Prostate gland (tissue), 2 donors: ENCODE results near the gene AGGF1. TPM values are rescaled to one million over a fixed set of nuclear protein-coding genes. Genes with fewer than 3 reads are reported as not detected.

ENCODE experiments used
- DNase-seq: peaks from one replicate; pipeline ENCODE4 v3.0.0-alpha.2; 2019; ENCODE audit warnings: low spot score
- H3K27ac ChIP-seq, 2 donors: fragments of 200-600 bp; sonication (generic); 2 replicates each; pipeline ENCODE4 v1.5.1; 2017 to 2019
- H3K27me3 ChIP-seq: fragments of 200-600 bp; sonication (generic); replicated peaks from 2 replicates; pipeline ENCODE4 v1.5.1; 2019; ENCODE audit not compliant: insufficient read depth
- H3K36me3 ChIP-seq, 2 donors: fragments of 200-600 bp; sonication (generic); 1 replicate in 1 of 2; 2 replicates in 1 of 2; pipeline versions ENCODE4 v1.5.1 to v1.8.1; 2017 to 2019
- H3K4me1 ChIP-seq: fragments of 200-600 bp; sonication (generic); replicated peaks from 2 replicates; pipeline ENCODE4 v1.5.1; 2019
- H3K4me3 ChIP-seq, 2 donors: fragments of 200-600 bp; sonication (generic); 2 replicates each; pipeline ENCODE4 v1.5.1; 2017 to 2019
- H3K9me3 ChIP-seq: fragments of 200-600 bp; sonication (generic); 2 replicates; pipeline ENCODE4 v1.5.1; 2017
- CTCF ChIP-seq, 4 experiments: fragments of 200-600 bp in 2 of 4; fragments of 450-650 bp in 2 of 4; sonication (generic) in 2 of 4; IDR thresholded peaks; 1 replicate in 3 of 4; 2 replicates in 1 of 4; pipeline ENCODE4 v1.5.1; 2016 to 2019; ENCODE audit warnings: antibody characterized with exemption in 4 of 4, mild to moderate bottlenecking in 2 of 4, moderate library complexity in 2 of 4
- POLR2A ChIP-seq: fragments of 450-650 bp; IDR thresholded peaks from one replicate; pipeline ENCODE4 v1.6.1; 2016; ENCODE audit warnings: antibody characterized with exemption, mild to moderate bottlenecking
- POLR2AphosphoS5 ChIP-seq: sonication (generic); formaldehyde crosslinking; IDR thresholded peaks from one replicate; pipeline ENCODE4 v1.6.1; 2017; ENCODE audit warnings: antibody characterized with exemption
- WGBS: methylation state at CpG from one replicate; pipeline ENCODE4 v1.1.5; 2018; 5-methylcytosine and 5-hydroxymethylcytosine counted together
- intact Hi-C: fragments of 100-400 bp; cut with DNase I; formaldehyde crosslinking; loops from one replicate; pipeline ENCODE4 v1.14.2; 2022
- total RNA-seq, 2 donors: library from RNA; depleted of rRNA; stranded (reverse); fragments of >200 nt; gene quantifications; one replicate each; pipeline ENCODE4 v1.1.0, GENCODE V29; 2016

AGGF1 gene
- total RNA-seq, 2 donors from 2014 or later, result 28.5 to 29.6 TPM

GRCh38 chr5:77022511-77023417 lies 7.4 kb upstream of the AGGF1 start:
- TF ChIP-seq POLR2AphosphoS5, result no peak
- TF ChIP-seq POLR2A, result no peak
- TF ChIP-seq CTCF (IDR thresholded peaks at IDR 0.05), result no peak
- WGBS, result 62% methylated on average over 7 of the region's 7 CpGs
- Histone ChIP-seq H3K4me3 (no peak overlapping the region), H3K27me3 (no peaks in the 10 kb centered on the region), H3K27ac (no peak overlapping the region), H3K36me3 (no peaks in the 10 kb centered on the region), H3K9me3 (no peaks in the 10 kb centered on the region), H3K4me1 (no peaks in the 10 kb centered on the region)
- DNase-seq, result no peak
- intact Hi-C loops, result no loop called here

GRCh38 chr5:77024490-77024889 lies 5.7 kb upstream of the AGGF1 start:
- Histone ChIP-seq H3K36me3 (no peaks in the 10 kb centered on the region), H3K4me3 (no peak overlapping the region), H3K4me1 (no peaks in the 10 kb centered on the region), H3K9me3 (no peaks in the 10 kb centered on the region), H3K27me3 (no peaks in the 10 kb centered on the region), H3K27ac (no peak overlapping the region)
- DNase-seq, result no peak
- intact Hi-C loops, result no loop called here
- 82% methylated on average over 1 of the region's 1 CpG for WGBS
- TF ChIP-seq POLR2A (no peak), CTCF (IDR thresholded peaks at IDR 0.05) (no peak), POLR2AphosphoS5 (no peak)

GRCh38 chr5:77028631-77029375 lies 1.4 kb upstream of the AGGF1 start:
- H3K36me3 ChIP-seq, result no peaks in the 10 kb centered on the region
- H3K4me1 ChIP-seq, result no peaks in the 10 kb centered on the region
- DNase-seq, result no peak
- no peak overlapping the region for H3K4me3 ChIP-seq
- no peaks in the 10 kb centered on the region for H3K27me3 ChIP-seq
- intact Hi-C loops, result no loop called here
- WGBS, result 99% methylated on average over 4 of the region's 4 CpGs
- no peaks in the 10 kb centered on the region for H3K9me3 ChIP-seq
- no peak overlapping the region for H3K27ac ChIP-seq
- TF ChIP-seq POLR2AphosphoS5 (no peak), POLR2A (no peak), CTCF (IDR thresholded peaks at IDR 0.05) (no peak)

GRCh38 chr5:77029376-77029885 lies 773 bp upstream of the AGGF1 start:
- Histone ChIP-seq H3K4me3 (no peak overlapping the region), H3K9me3 (no peaks in the 10 kb centered on the region), H3K4me1 (no peaks in the 10 kb centered on the region), H3K27ac (peak overlapping the region in 1 of 2 donors; percentile 87), H3K27me3 (no peaks in the 10 kb centered on the region), H3K36me3 (no peaks in the 10 kb centered on the region)
- no peak for TF ChIP-seq POLR2AphosphoS5
- TF ChIP-seq CTCF (IDR thresholded peaks at IDR 0.05), result no peak
- no peak for TF ChIP-seq POLR2A
- intact Hi-C loops, result no loop called here
- 96% methylated on average over 2 of the region's 2 CpGs for WGBS
- DNase-seq, result no peak
